Activated CD4-positive, alpha-beta T cell treated with anti-CD3 and anti-CD28 coated beads, Interleukin-2, amount 50 U/mL, for 4 hours (primary cell): ENCODE results near the gene DDX43.
"Not testable (repeated sequence)": the region's sequence is repeated elsewhere in the genome, so short reads cannot be mapped to it uniquely, and the experiment has no call there.

ENCODE experiments used
- DNase-seq, 2 experiments: peaks; one replicate each; pipeline ENCODE4 v3.0.0-alpha.2; 2020

The DDX43 gene

DNA sequence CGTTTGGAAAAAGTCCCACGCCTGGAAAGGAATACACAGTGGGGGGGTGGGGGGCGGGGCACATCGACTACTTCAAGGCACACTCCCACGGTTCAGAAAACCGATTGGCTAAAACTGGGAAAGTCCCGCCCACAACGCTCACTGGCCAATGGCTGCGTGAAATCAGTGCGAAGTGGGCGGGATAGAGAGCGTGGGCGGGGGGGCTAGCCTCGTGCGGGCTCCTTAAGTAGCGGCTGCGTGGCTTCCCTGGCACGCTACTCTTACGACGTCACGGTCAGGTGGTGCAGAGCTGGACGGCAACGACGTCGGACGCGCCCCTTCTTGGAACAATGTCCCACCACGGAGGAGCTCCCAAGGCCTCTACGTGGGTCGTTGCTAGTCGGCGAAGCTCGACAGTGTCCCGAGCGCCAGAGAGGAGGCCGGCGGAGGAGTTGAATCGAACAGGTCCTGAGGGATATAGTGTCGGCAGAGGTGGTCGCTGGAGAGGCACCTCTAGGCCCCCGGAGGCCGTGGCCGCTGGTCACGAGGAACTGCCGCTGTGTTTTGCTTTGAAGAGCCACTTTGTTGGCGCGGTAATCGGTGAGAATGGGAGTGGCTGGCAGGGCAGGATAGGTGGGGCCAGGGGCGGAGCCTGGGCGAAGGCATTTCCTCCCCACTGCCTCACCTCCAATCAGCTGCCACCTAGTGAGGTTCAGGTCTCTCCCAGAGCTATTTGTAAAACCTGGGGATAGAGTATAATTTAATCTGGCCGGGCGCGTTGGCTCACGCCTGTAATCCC is at the start of gene DDX43:
DDX43 (plus strand) TSS at position 252 of the 778 bp plus-strand sequence; CDS start at position 330, 78 bp downstream.
- DNase-seq = peak; percentile 9 to 21

DNA sequence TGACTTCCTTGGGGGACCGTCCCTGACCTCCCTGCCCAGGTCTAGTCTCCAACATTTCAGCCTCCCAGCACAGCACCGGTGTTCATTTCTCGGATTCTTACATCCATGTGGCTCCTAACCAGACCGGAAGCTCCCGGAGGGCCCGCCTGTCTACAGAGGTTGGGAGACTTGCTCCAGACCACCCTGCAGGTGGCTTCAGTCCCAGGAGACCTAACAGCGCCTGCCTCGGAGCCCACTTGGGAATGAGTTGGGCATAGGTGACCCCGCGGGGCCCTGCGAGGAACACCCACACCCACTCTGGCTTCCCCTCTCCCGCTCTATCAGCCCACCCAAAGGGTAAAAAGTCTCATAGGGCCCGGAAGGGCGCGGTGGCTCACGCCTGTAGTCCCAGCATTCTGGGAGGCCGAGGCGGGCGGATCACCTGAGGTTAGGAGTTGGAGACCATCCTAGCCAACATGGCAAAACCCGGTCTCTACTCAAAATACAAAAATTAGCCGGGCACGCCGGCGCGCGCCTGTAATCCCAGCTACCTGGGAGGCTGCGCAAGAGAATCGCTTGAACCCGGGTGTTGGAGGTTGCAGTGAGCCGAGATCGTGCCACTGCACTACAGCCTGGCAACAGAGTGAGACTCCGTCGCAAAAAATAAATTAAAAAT is 46.0 kb upstream of the DDX43 start:
- DNase-seq = no peak

DNA sequence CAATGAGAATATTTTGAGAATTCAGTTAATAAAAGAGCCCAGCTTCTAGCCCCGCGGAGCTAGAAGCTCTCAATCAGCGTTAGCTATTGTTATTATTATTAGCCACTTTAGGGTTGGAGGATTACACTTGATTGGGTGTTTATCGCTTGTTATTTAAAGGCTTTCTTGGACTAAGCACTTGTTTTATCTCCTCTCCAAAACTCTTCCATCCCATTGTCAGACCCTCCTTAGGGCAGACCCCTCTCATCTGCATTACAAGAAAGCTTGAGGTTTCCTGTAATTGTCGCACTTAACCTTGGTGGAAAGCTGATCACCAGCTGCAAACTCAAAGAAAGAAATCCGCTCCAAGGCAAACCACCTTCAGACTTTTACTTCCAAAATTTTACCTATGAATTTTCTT is 45.3 kb upstream of the DDX43 start:
- DNase-seq = no peak

DNA sequence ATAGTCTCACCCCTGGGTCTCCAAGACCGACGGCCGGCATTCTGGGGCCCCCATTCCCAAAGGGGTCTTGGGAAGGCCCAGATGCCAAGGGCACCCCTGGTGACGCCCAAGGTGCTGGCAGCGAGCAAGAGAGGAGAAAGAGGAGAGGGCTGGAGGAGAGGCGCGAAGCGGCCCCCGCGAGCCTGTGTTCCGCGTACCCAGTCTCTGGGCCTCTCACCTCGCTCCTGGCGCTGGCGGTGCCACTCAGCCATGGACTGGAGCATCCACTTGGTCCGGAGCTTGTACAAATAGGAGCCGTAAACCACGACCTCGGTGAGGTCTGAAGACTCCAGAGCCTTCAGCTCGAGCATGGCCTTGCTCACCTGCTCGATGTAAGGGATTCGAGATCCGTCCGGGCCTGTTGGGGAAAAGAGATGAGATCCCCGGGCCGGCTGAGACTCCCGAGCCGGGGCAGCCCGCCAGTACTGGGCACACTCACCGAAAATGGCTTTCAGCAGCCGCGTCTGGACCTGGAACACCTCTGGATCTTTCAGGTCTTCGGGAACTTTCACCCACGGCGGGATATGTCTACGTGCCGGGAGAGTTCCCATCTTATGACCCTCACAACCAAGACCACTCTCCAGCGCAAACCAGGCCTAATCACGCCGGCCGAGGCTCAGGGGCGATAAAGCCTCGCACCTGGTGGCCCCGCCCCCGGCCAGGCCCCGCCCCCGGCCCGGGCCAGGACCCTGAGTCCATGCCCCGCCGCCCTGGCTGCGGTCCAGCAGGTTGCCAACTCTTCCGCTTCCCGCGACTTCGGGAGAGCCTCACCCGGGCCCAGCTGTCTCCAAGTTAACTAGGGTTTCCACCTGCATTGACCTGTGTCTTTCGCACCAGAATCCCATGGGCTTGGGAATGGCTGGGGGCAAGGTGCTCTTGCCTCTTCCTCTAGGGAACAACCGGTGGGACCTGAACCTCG is 40.7 kb upstream of the DDX43 start, which contains the start of gene DPPA5:
DPPA5 (minus strand) TSS at position 641 of the 958 bp plus-strand sequence; CDS start at position 590, 51 bp downstream.
- DNase-seq = no peak

DNA sequence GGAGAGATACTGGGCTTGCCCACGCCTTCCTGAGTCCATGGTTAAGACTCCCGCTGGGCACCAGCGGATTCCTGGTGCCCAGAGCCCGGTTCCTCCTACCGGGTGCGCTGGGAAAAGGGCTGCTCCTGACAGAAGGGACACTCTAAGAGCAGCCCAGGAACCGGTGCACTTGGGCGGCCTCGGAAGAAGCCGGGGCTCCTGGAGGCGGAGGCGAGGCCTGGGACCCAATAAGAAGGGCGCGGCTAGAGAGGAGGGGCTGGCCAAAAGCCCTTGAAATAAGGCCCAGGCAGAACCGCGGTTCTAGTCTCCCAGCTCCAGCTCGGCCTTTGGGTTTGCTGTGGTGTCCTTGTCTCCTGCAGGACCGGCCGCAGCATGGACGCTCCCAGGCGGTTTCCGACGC is 32.3 kb upstream of the DDX43 start, which contains the start of gene KHDC3L:
KHDC3L (plus strand) TSS at position 301 of the 400 bp plus-strand sequence; CDS start at position 373, 72 bp downstream.
- no peak for DNase-seq

DNA sequence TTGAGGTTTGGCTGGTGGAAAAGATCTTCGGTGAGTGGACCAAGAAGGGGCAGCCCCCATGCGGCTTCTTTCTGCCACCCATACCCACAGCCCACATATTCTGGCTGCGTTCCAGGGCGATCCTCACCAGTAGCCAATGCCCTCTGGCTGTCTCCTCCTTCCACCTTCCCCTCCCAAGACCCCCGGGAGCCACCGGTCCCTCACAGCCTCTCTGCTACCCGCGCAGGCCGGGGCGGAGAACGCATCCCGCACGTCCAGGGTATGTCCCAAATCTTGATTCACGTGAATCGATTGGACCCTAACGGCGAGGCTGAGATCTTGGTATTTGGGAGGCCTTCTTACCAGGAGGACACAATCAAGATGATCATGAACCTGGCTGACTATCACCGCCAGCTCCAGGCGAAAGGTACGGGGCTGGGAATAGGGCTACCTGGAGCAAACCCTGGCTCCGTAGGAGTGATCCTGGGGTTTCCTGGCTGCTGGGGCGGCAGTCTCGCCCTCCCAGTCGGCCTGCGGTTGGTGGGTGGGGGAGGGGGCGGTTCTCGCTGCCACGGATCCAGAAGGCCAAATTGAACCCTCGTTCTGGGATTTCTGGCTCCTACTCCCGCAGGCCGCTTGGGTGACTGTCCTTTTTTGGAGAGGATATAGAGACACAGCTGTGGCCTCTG is 31.6 kb upstream of the DDX43 start:
- DNase-seq = no peak

DNA sequence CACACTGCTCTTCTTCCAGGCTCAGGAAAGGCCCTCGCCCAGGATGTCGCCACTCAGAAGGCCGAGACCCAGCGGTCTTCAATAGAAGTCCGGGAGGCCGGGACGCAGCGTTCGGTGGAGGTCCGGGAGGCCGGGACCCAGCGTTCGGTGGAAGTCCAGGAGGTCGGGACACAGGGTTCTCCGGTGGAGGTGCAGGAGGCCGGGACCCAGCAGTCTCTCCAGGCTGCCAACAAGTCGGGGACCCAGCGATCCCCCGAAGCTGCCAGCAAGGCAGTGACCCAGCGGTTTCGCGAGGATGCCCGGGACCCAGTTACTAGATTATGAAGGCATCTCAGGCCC is 31.1 kb upstream of the DDX43 start:
- no peak for DNase-seq

DNA sequence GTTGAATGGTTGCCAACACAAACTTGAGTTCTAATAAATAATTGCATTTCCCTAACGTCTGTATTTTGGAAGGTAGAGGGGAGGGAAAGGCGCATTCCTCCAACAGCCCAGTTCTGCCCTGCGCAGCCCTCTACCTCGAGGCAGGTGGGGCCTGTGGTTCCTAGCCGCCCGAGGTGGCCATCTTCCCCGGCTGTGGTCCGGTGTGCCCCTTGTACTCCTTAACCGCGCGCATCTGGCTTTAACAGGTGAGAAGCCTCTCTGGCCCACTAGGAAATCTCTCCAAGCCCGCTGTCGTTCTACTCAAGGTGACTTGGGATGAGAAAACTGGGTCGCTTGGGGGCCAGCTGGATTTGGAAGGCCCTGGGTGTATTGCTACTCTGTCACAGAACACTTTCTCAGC is 30.5 kb upstream of the DDX43 start:
- no peak for DNase-seq

DNA sequence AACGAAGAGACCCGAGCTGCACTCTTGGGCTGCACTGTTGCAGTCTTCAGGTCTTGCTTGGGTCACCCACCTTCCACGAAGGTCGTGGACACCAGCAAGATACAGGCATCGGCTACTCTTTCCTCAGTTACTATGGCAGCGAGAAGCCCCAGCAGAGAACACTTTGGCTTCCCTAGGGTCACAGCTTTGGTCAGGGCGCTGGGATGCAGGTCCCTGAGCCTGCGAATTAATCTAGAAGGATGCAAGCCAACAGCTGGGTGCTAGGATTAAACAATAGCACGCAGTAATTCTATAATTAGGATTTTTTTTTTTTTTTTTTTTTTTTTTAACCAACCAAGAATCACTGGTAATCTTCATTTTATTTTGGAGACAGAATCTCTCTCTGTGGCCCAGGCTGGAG is 30.1 kb upstream of the DDX43 start:
- no peak for DNase-seq

DNA sequence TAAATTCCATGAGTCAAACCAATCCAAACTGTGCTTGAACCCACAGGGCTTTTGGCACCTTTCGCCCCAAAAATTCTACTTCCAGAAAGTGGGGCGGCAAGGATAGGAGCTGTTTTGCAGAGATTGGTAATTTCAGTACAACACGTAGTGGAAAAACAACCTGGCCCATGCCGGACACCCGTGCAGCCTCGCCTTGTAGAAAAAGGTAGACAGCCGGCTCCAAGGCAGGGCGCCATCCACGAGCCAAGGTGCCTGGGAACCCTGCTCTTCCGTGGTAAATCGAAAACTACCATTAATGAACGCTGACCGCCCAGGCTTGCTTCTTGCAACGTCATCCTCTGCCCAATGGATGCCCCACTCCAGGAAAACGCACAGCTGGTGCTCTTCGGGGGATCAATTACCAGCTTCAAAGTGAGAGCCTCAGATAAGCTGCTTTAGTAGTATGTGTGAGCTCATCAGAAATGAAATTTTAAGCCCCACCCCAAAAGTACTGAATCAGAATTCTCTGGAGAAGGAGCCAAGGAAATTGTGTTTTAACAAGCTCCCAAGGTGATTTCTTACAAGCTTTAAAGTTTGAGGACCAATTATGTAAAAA is 26.8 kb upstream of the DDX43 start:
- no peak for DNase-seq

DNA sequence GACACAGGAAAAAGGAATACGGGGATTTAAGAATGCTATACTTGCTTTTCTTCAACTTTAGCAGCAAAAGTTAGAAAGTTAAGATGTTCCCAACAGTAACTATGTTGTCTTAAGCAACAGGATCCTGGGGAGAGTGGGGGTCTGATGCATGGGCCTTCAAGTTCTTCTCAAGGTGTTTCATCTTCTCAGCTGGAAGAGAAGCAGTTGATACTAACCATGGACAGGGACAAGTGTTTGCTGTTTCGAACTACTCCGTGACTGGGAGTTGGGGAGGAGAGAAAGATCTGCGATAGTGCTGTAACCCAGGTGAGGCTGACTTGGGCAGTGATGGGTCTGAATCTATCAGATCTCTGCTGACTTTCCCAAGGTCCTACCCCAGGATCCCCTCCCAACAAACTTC is 26.0 kb upstream of the DDX43 start:
- DNase-seq = no peak

DNA sequence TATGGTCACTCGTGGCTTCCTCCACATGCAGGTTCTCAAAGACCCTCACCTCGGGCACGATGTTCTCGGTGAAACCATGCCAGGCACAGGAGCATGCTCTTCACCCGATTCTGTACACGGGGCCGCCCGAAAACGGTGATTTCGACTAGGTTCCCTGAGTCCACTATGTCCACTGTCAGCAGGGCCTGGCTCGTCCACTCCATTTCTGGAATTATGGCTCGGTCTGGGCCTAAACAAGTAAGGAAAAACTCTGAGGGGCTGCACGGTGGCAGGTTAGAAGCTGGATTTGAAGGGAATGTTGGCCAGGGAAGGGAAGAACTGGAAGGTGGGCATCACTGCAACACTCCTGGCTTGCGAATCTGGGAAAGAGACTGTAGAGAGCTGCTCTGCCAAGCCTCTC is 25.5 kb upstream of the DDX43 start:
- no peak for DNase-seq

DNA sequence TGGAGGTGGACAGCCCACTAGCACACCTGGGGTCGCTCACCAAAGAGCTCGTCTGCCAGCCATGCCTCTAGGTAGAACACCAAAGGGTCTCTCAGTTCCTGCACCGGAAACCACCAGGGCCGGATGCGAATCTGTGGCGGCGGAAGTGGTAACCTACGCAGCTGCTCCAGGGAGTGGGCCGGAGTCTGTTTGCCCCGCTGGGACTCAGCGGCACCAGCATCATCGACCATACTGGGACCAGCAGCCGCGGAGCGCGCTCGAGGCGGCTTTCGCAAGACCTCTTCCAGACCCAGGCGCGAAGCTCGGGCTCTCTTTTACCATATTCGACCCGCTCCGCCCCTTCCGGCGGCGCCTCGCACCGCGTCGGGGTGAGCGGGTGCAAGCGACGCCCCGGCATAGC is 25.1 kb upstream of the DDX43 start, which contains the start of gene OOEP:
OOEP (minus strand) TSS at position 335 of the 400 bp plus-strand sequence; CDS start at position 230, 105 bp downstream.
- no peak for DNase-seq

DNA sequence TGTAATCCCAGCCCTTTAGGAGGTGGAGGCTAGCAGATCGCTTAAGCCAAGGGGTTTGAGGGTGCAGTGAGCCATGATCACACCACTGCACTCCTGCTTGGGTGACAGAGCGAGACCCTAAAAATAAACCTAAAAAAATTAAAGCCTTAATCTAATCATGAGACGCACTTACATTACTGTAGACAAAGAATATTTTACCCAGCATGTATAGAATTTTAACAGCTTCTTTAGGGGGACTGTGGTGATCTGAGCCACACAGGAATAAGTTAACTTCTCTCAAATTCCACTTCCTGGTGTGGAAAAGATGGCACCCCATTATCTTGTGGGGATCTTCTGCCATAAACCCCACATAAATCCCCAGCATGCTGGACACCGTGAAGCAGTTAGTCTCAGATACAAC is 22.6 kb upstream of the DDX43 start:
- no peak for DNase-seq

DNA sequence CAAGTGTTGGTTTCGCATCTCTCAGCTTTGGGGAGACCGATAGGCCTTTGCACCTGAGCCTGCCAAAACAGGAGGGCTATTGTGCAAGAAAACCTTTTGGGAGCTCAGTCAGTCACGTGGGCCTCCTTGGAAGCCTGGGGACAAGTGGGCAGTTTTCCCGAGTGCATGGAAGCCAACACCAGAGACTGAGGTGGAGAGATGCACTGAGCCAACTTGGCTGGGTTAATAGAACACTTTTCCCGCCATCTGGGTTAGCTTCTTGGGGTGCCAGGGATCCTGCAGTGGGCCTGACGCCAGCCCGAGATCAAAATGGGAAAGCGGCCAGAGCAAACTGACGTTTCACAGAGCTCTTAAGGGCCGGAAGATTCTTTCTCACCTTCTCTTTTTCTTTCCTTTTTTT is 22.1 kb upstream of the DDX43 start:
- DNase-seq = no peak

DNA sequence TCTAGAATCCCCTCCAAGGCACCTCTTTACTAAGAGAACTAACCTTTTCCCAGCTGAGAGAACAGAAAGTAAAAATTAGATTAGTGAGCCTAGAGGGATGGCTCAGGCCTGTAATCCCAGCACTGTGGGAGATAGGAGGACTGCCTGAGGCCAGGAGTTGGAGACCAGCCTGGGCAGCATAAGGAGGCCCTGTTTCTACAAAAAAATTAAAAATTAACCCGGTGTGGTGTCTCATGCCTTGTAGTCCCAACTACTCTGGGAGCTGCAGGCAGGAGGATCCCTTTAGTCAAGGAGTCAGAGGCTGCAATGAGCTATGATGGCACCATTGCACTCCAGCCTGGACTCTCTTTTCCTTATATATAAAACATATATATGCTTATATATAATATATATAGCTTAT is 19.4 kb upstream of the DDX43 start:
- no peak for DNase-seq

DNA sequence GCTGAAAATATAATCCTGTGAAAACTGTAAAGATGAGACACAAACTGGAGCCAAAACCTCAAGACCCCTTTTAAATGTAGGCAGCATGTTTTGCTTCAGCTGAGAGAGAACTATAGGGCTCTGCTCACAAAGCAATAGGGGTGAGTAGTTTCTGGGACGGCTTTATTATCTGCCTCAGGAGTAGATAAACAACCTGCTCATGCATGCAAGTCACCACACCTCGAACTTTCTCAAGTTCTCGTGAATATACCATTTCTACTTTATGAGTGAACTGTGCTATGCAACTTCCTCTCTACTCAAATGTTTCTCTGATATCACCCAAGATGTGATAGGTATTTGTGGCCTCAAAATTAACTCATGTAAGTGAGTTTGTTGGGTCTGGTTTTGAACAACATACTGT is 17.4 kb upstream of the DDX43 start:
- no peak for DNase-seq

DNA sequence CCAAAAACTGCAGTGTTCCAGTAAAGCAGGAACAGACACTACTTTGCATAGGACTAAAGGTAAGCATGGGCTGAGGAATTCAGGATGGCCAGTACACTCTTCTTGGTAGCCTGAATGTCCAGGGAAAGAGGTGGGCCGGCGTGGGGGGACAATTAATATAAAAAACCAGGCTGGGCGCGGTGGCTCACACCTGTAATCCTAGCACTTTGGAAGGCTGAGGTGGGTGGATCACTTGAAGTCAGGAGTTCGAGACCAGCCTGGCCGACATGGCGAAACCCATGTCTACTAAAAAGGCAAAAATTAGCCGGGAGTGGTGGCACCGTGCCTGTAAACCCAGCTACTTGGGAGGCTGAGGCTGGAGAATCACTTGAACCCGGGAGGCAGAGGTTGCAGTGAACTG is 13.1 kb upstream of the DDX43 start:
- not testable (repeated sequence) for DNase-seq

DNA sequence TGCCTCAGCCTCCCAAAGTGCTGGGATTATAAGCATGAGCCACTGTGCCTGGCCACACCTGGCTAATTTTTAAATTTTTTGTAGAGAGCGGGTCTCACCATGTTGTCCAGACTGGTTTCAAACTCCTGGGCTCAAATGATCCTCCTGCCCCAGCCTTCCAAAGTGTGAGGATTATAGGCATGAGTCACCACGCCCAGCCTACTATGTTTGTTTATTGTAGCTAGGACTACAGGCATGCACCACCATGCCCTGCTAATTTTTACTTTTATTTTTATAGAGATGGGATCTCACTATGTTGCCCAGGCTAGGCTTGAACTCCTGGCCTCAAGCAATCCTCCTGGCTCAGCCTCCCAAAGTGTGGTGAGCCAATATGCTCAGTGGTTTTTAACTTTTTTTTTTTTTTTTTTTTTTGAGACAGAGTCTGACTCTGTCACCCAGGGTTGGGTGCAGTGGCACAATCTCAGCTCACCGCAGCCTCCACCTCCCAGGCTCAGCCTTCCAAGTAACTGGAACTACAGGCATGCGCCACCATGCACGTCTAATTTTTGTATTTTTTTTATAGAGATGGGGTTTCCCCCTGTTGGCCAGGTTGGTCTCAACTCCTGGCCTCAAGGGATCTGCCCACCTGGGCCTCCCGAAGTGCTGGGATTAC is 12.0 kb upstream of the DDX43 start:
- DNase-seq = no peak

DNA sequence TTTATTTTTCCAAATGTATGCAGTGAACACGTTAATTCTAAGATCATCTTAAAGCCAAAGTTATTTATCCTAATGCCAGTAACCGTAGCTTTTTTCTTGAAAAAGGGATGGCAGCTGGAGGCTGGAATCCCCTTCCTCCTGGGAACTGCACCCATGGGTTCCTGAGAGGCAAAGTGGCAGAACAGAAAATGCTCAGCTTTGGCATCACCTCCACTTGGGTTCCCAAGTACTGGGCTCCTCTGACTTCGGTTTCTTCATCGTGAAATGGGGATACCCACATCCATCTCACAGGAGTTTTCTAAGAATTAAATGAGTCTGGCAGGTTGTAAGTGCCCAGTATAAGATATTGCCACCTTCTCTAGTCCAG is 6.2 kb upstream of the DDX43 start:
- DNase-seq = no peak

DNA sequence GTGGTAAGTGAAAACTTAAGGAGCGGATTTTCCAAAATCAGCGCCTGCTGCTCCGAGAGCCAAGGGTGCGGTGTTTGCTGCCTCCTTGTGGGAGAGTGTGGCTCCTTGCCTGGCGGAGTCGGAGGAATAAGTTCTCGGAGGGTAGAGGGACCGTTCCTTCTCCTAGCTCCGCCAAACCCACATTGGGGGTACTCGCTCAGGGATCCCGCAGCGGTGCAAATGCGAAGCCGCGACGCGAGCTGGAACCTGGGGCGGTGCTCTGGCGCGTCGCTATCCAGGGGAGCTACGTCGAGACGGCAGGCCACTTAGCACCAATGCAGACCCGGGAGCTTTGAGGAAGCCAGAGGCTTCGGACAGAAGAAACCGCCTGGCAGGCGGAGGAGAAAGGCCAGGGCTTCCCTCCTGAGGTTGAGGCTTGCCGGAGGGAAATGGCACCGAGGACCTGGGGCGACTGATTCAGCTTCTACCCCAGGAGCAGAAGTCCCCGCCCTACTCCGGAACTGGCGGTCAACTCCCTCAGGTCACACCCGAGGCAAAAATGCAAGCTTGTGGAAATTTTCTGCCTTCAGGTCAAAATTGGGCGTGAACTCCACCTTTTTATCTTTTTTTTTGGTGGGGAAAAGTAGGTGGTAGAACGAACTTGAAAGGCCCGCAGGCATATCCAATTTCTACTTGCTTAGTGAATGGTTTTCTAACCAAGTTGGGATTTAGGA is 5.7 kb upstream of the DDX43 start:
- peak; percentile 29 to 37 for DNase-seq
